Measurements from ENCODE around the gene TUFT1. TPM values are rescaled to one million over a fixed set of nuclear protein-coding genes. Genes with fewer than 3 reads are reported as not detected.
A peak's percentile ranks its signal among the peaks of the same experiment; 100 is the strongest.

Gene TUFT1
- polyA plus RNA-seq, 1 donor from 2014 or later, result 25.8 TPM

DNA sequence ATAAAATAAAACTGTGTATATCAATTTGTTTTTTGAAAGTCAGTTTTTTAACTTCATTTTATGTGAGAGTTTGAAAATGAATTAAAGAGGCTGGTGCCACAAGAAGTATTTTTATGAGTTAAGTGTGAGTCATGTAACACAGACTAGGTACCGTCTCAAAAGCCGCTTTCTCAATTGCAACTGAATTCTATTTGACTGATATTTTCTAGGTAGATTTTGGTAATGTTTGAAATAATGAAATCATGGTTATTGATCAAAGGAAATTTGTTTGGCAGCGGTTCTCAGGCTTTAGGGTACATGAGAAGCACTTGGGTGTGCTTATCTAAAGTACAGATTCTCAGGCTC, 76.4 kb downstream of the TUFT1 start:
- Histone ChIP-seq H3K27me3 (ENCODE audit: insufficient read depth, low read depth, low read length) (no peaks in the 10 kb centered on the region), H2AFZ (ENCODE audit: low read depth, low read length) (no peak overlapping the region), H3K9me2 (ENCODE audit: insufficient read depth, low read length) (no peaks in the 10 kb centered on the region), H3K27ac (ENCODE audit: low read length) (no peak overlapping the region), H4K20me1 (ENCODE audit: insufficient read depth) (no peaks in the 10 kb centered on the region), H3K9ac (ENCODE audit: low read length) (no peak overlapping the region), H3K4me2 (ENCODE audit: low read length) (no peak overlapping the region), H3K36me3 (ENCODE audit: insufficient read depth, low read length) (no peaks in the 10 kb centered on the region), H3K9me3 (ENCODE audit: low read length) (no peaks in the 10 kb centered on the region), H3K79me2 (replicated peaks; ENCODE audit: insufficient read depth, low read length) (peaks cover 74% of the 10 kb centered on the region), H3K4me3 (ENCODE audit: low read length) (peak overlapping the region; percentile 41), H3F3A (ENCODE audit: insufficient read depth, low read length, poor library complexity, severe bottlenecking) (no peaks in the 10 kb centered on the region)
- TF ChIP-seq, protein P1, sequence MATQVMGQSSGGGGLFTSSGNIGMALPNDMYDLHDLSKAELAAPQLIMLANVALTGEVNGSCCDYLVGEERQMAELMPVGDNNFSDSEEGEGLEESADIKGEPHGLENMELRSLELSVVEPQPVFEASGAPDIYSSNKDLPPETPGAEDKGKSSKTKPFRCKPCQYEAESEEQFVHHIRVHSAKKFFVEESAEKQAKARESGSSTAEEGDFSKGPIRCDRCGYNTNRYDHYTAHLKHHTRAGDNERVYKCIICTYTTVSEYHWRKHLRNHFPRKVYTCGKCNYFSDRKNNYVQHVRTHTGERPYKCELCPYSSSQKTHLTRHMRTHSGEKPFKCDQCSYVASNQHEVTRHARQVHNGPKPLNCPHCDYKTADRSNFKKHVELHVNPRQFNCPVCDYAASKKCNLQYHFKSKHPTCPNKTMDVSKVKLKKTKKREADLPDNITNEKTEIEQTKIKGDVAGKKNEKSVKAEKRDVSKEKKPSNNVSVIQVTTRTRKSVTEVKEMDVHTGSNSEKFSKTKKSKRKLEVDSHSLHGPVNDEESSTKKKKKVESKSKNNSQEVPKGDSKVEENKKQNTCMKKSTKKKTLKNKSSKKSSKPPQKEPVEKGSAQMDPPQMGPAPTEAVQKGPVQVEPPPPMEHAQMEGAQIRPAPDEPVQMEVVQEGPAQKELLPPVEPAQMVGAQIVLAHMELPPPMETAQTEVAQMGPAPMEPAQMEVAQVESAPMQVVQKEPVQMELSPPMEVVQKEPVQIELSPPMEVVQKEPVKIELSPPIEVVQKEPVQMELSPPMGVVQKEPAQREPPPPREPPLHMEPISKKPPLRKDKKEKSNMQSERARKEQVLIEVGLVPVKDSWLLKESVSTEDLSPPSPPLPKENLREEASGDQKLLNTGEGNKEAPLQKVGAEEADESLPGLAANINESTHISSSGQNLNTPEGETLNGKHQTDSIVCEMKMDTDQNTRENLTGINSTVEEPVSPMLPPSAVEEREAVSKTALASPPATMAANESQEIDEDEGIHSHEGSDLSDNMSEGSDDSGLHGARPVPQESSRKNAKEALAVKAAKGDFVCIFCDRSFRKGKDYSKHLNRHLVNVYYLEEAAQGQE (IDR thresholded peaks at IDR 0.05; ENCODE audit: borderline replicate concordance), result no peak
- TF ChIP-seq, protein P2, sequence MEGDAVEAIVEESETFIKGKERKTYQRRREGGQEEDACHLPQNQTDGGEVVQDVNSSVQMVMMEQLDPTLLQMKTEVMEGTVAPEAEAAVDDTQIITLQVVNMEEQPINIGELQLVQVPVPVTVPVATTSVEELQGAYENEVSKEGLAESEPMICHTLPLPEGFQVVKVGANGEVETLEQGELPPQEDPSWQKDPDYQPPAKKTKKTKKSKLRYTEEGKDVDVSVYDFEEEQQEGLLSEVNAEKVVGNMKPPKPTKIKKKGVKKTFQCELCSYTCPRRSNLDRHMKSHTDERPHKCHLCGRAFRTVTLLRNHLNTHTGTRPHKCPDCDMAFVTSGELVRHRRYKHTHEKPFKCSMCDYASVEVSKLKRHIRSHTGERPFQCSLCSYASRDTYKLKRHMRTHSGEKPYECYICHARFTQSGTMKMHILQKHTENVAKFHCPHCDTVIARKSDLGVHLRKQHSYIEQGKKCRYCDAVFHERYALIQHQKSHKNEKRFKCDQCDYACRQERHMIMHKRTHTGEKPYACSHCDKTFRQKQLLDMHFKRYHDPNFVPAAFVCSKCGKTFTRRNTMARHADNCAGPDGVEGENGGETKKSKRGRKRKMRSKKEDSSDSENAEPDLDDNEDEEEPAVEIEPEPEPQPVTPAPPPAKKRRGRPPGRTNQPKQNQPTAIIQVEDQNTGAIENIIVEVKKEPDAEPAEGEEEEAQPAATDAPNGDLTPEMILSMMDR (IDR thresholded peaks at IDR 0.05; ENCODE audit: poor library complexity, severe bottlenecking), result no peak
- no peak for TF ChIP-seq MXI1 (conservative IDR thresholded peaks at IDR 0.05; ENCODE audit: poor library complexity, severe bottlenecking)
- no peak for TF ChIP-seq SMC3 (conservative IDR thresholded peaks at IDR 0.05; ENCODE audit: poor library complexity)
- no peak for TF ChIP-seq EZH2 (IDR thresholded peaks at IDR 0.05; ENCODE audit: borderline replicate concordance, insufficient read depth, low read length, poor library complexity, severe bottlenecking)
- TF ChIP-seq POLR2AphosphoS5 (IDR thresholded peaks at IDR 0.05), result no peak
- TF ChIP-seq RAD21 (conservative IDR thresholded peaks at IDR 0.05), result no peak
- TF ChIP-seq TAF1 (IDR thresholded peaks at IDR 0.05; ENCODE audit: low read depth), result no peak
- no peak for TF ChIP-seq EP300 (conservative IDR thresholded peaks at IDR 0.05; ENCODE audit: poor library complexity, severe bottlenecking)

DNA sequence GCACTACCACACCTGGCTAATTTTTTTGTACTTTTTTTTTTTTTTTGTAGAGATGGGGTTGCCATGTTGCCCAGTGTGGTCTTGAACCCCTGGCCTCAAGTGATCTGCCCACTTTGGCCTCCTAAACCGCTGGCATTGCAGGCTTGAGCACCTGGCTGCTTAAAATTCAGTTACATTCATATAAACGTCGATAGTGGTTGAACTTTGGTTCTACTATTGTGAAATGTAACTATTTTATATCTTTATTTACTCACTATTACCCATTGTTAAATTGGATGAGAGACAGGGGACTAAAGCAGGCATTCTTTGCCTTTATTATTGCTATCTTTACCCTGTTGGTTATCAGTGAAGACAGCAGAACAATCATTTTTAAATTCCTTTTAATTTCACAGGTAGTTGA, 77.9 kb downstream of the TUFT1 start:
- Histone ChIP-seq H3K79me2 (replicated peaks; ENCODE audit: insufficient read depth, low read length) (peaks cover 81% of the 10 kb centered on the region), H3K9me2 (ENCODE audit: insufficient read depth, low read length) (no peaks in the 10 kb centered on the region), H3K27ac (ENCODE audit: low read length) (no peak overlapping the region), H4K20me1 (ENCODE audit: insufficient read depth) (no peaks in the 10 kb centered on the region), H2AFZ (ENCODE audit: low read depth, low read length) (no peak overlapping the region), H3K4me2 (ENCODE audit: low read length) (no peak overlapping the region), H3K9ac (ENCODE audit: low read length) (no peak overlapping the region), H3K4me3 (ENCODE audit: low read length) (no peak overlapping the region), H3K27me3 (ENCODE audit: insufficient read depth, low read depth, low read length) (no peaks in the 10 kb centered on the region), H3K9me3 (ENCODE audit: low read length) (no peaks in the 10 kb centered on the region), H3F3A (ENCODE audit: insufficient read depth, low read length, poor library complexity, severe bottlenecking) (no peaks in the 10 kb centered on the region), H3K36me3 (ENCODE audit: insufficient read depth, low read length) (no peaks in the 10 kb centered on the region)
- no peak for TF ChIP-seq SMC3 (conservative IDR thresholded peaks at IDR 0.05; ENCODE audit: poor library complexity)
- no peak for TF ChIP-seq EZH2 (IDR thresholded peaks at IDR 0.05; ENCODE audit: borderline replicate concordance, insufficient read depth, low read length, poor library complexity, severe bottlenecking)
- TF ChIP-seq, protein P2 (IDR thresholded peaks at IDR 0.05; ENCODE audit: poor library complexity, severe bottlenecking), result no peak
- no peak for TF ChIP-seq RAD21 (conservative IDR thresholded peaks at IDR 0.05)
- TF ChIP-seq, protein P1 (IDR thresholded peaks at IDR 0.05; ENCODE audit: borderline replicate concordance), result no peak
- TF ChIP-seq POLR2AphosphoS5 (IDR thresholded peaks at IDR 0.05), result no peak
- TF ChIP-seq EP300 (conservative IDR thresholded peaks at IDR 0.05; ENCODE audit: poor library complexity, severe bottlenecking), result no peak
- TF ChIP-seq MXI1 (conservative IDR thresholded peaks at IDR 0.05; ENCODE audit: poor library complexity, severe bottlenecking), result no peak
